NT2/D1 (cell line): ENCODE measurements around the gene STK25.

Experiments
- SUZ12 ChIP-seq: IDR thresholded peaks from 2 replicates; pipeline ENCODE4 v1.6.1; 2011; ENCODE audit not compliant: insufficient read length, insufficient read depth; ENCODE audit errors: extremely low read depth
- YY1 ChIP-seq: IDR thresholded peaks from 2 replicates; pipeline ENCODE4 v1.6.1; 2011; ENCODE audit not compliant: insufficient read length, insufficient read depth

DNA sequence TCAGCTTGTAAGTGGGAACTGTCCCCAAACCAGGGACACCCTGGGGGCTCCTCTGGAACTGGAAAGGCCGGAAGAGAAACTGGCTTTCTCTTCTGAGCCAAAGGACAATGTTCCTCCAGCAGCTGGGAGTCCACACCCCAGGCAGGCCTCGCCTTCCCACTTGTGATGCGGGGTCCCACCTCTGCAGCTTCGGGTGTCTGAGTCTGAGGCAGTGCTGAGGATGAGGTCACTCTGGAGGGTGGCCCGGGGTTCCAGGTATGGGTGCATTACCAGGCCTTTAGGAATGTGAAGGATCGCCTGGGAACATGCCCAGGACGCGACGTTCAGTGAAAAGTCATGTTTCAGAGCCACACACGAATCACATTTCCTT is 32.0 kb upstream of the STK25 start:
- no peak for TF ChIP-seq YY1
- TF ChIP-seq SUZ12 = no peak
